Measurements from ENCODE around the gene MAP7.
A peak's percentile ranks its signal among the peaks of the same experiment; 100 is the strongest.
"Not testable (repeated sequence)": the region's sequence is repeated elsewhere in the genome, so short reads cannot be mapped to it uniquely, and the experiment has no call there.

MAP7 gene

GRCh38 chr6:136331461-136331860 lies 218.8 kb downstream of the MAP7 start:
- DNase-seq, result no peak

- no peak for DNase-seq
Measured at GRCh38 chr6:136330634-136331033, 219.6 kb downstream of the MAP7 start.

DNA sequence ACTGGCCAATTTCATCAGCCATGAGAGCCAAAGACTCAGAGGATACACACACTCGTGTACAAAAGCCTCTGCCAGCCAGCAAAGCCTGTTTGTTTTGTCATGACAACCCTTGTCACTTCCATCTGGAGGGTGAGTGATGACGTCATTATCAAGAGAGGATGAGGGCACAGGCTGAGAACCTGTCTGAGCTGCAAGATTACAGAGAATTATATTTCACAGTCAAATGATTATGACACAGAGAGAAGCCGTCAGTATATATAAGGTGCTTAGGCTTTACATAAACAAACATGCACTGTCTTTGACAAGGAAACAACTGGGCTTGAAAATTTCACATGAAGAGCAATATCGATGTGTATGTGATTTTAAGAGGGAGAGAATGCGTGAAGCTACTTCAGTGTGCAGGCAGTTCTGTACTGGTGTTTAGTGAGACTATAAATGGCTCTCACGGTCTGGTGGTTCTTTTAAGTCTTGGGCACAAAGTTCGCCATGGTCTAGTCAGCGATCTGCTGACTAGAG lies 224.1 kb downstream of the MAP7 start:
- DNase-seq, result no peak

DNA sequence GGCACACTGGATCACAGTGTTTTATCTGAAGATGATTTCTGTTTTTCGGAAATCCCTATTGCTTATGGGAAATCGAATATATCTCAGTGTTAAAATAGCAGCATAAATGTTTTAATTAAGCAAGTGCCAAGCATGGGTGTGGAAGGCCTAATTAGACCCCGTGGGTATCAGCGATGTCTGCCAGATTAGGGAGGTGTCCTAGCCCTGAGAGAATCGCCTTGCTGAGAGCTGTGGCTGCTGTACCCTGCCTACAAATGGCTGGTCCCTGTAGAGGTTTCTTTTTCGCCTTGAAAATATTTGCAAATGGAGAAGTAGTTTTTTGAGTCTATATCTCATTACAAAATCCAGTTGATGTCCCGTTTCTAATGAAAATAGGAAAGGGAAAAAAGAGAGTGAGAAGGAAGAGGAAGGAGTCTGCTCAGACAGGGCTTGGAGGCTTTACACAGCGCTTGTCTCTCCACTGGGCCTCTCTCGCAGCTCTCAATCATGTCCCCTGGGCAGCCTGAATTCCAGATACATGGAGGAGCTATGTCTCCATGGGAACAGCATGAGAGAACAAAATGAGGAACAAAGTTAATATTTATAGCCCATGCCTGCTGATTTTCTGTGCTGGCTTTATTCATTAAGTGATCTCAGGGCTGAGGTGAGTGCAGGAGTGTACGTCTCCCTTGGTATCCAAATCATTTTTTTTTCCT lies 225.4 kb downstream of the MAP7 start:
- DNase-seq, result no peak

- DNase-seq, result no peak
Measured at GRCh38 chr6:136323431-136324112, 226.7 kb downstream of the MAP7 start.

DNA sequence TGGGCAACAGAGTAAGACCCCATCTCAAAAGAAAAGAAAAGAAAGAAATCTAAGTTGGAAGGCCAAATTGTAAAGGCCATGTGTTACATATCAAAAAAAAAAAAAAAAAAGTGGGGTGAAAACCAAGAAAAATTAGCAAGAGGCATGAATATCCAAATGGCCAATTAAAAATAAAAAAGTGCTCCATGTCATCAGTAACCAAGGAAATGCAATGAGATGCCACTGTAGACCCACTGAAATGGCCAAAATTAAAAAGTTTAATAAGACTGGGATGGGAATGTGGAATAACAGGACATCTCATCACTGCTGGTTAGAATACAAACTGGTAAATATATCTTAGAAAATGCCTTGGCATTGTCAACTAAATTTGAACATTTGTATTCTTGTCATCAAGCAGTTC lies 230.5 kb downstream of the MAP7 start:
- no peak for DNase-seq

DNA sequence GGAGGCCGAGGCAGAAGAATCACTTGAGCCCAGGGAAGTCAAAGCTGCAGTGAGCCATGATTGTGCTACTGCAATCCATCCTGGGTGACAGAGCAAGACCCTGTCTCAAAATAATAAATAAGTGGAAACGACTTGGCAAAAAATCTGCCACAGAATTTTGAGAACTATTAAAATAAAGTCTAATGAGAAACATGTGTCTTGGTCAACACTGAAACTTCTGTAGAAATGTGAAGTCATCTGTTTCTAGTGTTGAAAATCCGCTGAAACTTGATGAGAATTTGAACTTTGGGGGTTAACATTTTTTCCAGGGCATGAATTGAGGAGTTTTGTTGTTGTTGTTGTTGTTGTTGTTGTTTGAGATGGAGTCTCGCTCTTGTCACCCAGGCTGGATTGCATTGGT lies 231.5 kb downstream of the MAP7 start:
- no peak for DNase-seq

DNA sequence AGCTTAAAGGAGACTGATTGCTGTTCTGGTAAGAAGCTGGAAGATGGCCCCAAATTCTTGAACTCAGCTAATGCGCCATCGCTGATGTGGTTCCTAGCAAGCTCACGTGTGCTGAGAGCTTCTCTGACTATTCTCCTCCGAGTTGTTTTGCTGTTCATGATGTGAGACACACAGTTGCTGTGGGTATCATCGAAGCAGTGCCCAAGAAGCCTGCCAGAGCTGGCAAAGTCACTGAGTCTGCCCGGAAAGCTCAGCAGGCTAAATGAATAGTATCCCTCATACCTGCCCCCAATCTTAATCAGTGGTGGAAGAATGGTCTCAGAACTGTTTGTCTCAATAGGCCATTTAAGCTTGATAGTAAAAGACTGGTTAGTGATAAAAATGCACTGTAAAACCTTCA lies 232.3 kb downstream of the MAP7 start:
- no peak for DNase-seq

DNA sequence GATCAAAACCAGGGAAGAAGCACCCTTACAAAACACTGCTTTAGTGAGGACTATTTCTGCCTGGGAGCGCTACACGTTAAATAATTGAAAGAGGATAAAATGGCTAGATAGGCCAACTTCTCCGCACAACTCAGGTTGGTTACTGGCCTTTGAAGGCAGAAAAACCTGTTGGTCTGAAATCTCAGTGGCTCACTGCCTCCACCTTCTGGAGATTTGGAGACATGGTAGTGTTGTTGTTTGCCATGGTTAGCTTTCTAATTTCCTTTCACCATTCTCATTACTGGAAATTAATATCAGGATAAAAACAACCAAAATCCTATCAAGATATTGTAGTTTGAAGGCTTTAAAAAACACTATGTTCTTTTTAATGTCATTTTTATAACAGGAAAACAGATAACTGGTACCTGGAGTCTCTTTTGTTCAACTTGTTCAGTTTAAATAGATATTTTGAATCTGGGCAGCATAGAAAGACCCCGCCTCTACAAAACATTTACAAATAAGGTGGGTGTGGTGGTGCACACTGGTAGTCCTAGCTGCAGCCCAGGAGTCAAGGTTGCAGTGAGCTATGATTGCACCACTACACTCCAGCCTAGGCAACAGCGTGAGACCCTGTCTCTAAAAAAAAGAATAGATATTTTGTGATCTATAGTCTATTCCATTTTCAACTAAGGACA lies 233.1 kb downstream of the MAP7 start:
- peak; percentile 67 for DNase-seq

- no peak for DNase-seq
Measured at GRCh38 chr6:136315594-136315993, 234.6 kb downstream of the MAP7 start.

DNA sequence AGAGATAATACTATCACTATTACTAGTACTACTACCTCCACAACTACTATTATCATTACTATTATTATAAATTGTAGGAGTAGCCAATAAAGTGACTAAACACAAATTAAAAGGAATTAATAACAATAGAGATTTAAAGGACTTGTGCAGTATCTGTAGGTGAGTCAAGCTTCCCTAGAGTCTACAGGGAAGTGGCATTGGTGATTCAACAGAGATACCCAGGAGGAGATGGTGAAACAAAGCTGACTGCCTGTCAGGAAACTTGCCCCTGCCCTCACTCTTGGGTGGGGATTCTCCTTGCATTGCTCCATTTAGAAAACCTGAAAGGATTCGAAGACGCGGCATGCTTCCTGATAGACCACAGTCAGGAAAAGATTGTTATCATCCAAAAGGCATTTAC lies 237.2 kb downstream of the MAP7 start:
- no peak for DNase-seq

- DNase-seq, result no peak
Measured at GRCh38 chr6:136309729-136310311, 240.4 kb downstream of the MAP7 start.

DNA sequence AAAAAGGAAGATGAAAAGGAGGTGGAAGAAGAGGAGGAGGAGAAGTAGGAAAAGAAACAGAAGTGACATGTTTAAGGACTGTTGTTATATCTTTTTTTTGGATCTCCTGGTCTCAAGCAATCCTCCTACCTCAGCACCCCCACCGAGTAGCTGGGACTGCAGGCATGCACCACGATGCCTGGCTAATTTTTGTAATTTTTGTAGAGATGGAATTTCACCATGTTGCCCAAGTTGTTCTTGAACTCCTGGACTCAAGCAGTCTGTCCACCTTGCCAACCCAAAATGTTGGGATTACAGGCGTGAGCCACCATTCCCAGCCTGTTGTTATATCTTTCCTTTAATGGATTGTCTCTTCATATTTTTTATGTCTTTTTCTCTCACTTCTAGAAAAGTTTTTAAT lies 241.1 kb downstream of the MAP7 start:
- no peak for DNase-seq

DNA sequence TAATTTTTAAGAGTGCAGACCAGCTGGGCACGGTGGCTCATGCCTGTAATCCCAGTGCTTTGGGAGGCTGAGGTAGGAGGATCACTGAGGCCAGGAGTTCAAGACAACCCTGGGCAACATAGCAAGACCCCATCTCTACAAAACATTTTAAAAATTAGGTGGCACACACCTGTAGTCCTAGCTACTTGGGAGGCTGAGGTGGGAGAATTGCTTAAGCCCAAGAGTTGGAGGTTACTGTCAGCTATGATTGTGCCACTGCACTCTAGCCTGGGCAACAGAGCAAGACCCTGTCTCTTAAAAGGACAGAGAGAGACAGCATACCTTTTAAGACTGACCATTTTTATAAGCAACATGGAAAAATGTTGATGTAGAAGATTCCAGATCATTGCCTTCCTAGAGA lies 241.8 kb downstream of the MAP7 start:
- not testable (repeated sequence) for DNase-seq

DNA sequence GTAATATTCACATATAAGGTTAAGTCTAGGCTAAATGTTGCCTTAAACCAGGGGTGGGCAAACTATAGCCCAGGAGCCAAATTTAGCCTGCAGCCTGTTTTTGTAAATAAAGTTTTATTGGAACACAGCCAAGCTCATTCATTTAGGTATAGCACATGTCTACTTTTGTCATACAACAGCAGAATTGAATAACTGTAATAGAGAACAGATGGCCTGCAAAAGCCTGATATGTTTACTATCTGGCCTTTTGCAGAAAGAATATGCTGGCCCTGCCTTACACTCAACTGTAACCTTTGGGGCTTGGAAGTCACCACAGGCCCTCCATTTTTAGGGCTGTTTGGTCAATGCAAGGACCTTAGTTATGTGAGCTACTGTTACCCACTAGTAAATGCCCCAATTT lies 242.9 kb downstream of the MAP7 start:
- DNase-seq, result no peak

DNA sequence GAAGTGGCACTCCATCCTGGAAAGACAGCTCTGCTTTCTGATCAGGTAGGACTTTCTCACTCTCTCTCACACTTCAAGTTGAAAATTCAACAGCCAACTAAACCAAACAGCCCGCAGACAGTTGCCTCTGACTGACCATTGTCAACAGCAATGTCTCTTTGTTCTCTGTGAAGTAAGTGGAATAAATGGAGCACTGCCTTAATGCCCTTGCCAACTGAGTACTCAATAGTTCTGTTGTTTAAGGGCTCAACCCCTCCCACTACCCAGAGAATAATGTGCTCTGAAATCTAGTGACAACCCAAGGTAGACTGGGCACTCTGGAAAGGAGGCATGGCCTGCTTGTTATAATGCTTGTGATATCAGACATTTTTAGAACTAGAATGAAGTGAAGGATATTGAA lies 243.8 kb downstream of the MAP7 start:
- DNase-seq, result no peak

DNA sequence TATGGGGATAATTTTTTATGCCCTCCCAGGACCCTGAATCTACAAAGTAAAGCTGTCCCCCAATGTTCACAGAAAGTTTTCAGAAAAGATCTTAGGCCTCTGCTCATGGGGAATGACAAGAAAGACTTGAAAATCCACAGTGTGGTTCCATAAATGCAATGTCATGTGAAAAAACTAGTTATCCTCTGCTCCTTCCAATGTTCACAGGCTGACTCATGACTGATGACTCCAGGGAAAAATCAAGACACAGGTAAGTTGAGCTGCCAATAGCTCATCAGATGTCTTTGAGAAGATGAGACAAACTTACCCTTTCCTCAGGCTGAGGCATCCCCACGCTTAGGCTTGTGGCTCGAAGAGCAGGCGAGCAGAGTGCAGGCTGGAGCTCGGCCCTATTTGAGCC lies 245.8 kb downstream of the MAP7 start:
- no peak for DNase-seq

GRCh38 chr6:136303516-136303915 lies 246.7 kb downstream of the MAP7 start:
- DNase-seq, result no peak

GRCh38 chr6:136294621-136295020 lies 255.6 kb downstream of the MAP7 start:
- DNase-seq, result no peak

All from CD4-positive, alpha-beta T cell treated with Interleukin-4 for 4 hours (primary cell).